ENCODE data around the gene WDR59. TPM values are rescaled to one million over a fixed set of nuclear protein-coding genes. Genes with fewer than 3 reads are reported as not detected.
A peak's percentile ranks its signal among the peaks of the same experiment; 100 is the strongest.
"Not testable (repeated sequence)": the region's sequence is repeated elsewhere in the genome, so short reads cannot be mapped to it uniquely, and the experiment has no call there.

The WDR59 gene
- total RNA-seq, 4 donors from 2014 or later: 29.1 to 112 (median 42.6) TPM

GRCh38 chr16:75014318-75014717 lies 29.4 kb upstream of the WDR59 start:
- in situ Hi-C loops (cut with MboI; ENCODE audit: low pct_ligation_motif_present in 1 of 4, low pct_unique_long_range_greater_than_20kb in 1 of 4, low sequenced_read_pairs in 3 of 4): no loop called here
- no peak overlapping the region for H3K27ac ChIP-seq

DNA sequence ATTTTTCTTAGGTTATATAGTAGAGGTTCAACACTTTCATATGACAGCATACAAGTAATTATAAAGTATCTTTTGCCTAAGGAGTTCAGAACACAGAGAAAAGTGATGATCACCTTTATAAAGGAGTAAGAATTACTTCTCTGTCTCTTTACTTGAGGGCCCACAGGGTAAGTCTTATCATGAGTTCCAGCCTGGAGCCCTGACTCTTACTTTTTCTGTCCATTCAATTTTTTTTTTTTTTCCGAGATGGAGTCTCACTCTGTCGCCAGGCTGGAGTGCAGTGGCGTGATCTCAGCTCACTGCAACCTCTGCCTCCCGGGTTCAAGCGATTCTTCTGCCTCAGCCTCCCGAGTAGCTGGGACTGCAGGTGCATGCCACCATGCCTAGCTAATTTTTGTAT lies 28.2 kb upstream of the WDR59 start:
- H3K36me3 ChIP-seq; intact Hi-C loops (cut with DNase I; ENCODE audit: low total_unique reads); in situ Hi-C loops (cut with MboI; ENCODE audit: low pct_ligation_motif_present in 1 of 4, low pct_unique_long_range_greater_than_20kb in 1 of 4, low sequenced_read_pairs in 3 of 4); DNase-seq; H3K4me3 ChIP-seq; H3K27me3 ChIP-seq; H3K9me3 ChIP-seq: not testable (repeated sequence)
- 91 to 92% methylated on average over 6 of the region's 6 CpGs for WGBS, 2 donors (ENCODE audit: low coverage in 1 of 2)
- H3K27ac ChIP-seq: peak overlapping the region; percentile 62 to 77 (median 76)
- peaks cover 3 to 41% (median 24%) of the 10 kb centered on the region in 4 donors for H3K4me1 ChIP-seq

More at GRCh38 chr16:75014318-75014717, 29.4 kb upstream of the WDR59 start:
- no peak for DNase-seq
- intact Hi-C loops (cut with DNase I; ENCODE audit: low total_unique reads): no loop called here
- H3K4me1 ChIP-seq: peaks cover 3 to 47% (median 24%) of the 10 kb centered on the region in 4 donors
- WGBS, 2 donors (ENCODE audit: low coverage in 1 of 2): 93 to 100% methylated on average over 2 of the region's 2 CpGs
- TF ChIP-seq, protein P1, sequence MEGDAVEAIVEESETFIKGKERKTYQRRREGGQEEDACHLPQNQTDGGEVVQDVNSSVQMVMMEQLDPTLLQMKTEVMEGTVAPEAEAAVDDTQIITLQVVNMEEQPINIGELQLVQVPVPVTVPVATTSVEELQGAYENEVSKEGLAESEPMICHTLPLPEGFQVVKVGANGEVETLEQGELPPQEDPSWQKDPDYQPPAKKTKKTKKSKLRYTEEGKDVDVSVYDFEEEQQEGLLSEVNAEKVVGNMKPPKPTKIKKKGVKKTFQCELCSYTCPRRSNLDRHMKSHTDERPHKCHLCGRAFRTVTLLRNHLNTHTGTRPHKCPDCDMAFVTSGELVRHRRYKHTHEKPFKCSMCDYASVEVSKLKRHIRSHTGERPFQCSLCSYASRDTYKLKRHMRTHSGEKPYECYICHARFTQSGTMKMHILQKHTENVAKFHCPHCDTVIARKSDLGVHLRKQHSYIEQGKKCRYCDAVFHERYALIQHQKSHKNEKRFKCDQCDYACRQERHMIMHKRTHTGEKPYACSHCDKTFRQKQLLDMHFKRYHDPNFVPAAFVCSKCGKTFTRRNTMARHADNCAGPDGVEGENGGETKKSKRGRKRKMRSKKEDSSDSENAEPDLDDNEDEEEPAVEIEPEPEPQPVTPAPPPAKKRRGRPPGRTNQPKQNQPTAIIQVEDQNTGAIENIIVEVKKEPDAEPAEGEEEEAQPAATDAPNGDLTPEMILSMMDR (IDR thresholded peaks at IDR 0.05): no peak
- TF ChIP-seq EP300 (IDR thresholded peaks at IDR 0.05; ENCODE audit: low read depth) (no peak), POLR2A (IDR thresholded peaks at IDR 0.05) (no peak), POLR2AphosphoS5 (IDR thresholded peaks at IDR 0.05) (no peak)
- H3K36me3 ChIP-seq: no peaks in the 10 kb centered on the region
- no peaks in the 10 kb centered on the region for H3K27me3 ChIP-seq
- no peak overlapping the region for H3K4me3 ChIP-seq
- H3K9me3 ChIP-seq: no peaks in the 10 kb centered on the region

DNA sequence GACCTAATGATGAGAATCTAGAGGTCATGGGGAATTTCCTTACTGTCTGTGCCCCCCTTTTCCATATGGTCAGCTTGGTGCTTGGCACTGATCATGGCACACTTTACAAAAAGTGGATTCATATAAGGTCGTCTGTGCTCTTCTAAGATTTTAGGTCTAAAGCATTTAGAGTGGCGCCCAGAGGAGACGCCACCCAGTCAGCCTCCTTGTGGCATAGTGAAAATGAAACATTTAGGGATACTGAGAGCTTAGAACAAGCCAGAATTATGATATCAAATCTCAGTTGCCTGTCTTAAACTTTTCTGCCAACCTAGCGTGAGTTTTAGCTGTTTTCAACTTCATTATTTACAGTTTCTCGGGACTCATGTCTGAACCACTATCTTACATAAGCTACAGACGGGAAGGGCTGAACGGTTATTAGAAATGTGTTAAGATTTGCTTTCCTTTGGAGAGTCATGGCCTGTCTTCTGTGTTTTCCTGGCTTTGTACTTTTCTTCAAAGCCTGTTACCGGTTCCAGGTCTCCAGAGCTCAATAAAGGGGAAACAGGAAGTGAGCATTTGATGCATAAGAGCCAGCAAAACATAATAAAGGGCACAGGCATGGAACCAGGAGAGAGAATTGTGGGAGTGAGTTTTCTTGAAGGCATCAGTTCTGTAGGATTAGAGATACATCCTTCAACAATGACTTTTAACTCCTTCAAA lies 27.6 kb upstream of the WDR59 start:
- 48 to 76% methylated on average over 2 to 8 of the region's 8 CpGs for WGBS, 2 donors (ENCODE audit: low coverage in 1 of 2)
- peaks cover 3 to 35% (median 24%) of the 10 kb centered on the region in 4 donors for H3K4me1 ChIP-seq
- intact Hi-C loops (cut with DNase I; ENCODE audit: low total_unique reads) (no loop called here), in situ Hi-C loops (cut with MboI; ENCODE audit: low pct_ligation_motif_present in 1 of 4, low pct_unique_long_range_greater_than_20kb in 1 of 4, low sequenced_read_pairs in 3 of 4) (no loop called here)
- peak overlapping the region; percentile 62 to 77 (median 76) for H3K27ac ChIP-seq
- H3K9me3 ChIP-seq: no peaks in the 10 kb centered on the region
- TF ChIP-seq POLR2A (IDR thresholded peaks at IDR 0.05): no peak
- no peak for TF ChIP-seq EP300 (IDR thresholded peaks at IDR 0.05; ENCODE audit: low read depth)
- TF ChIP-seq POLR2AphosphoS5 (IDR thresholded peaks at IDR 0.05): no peak
- TF ChIP-seq, protein P1 (IDR thresholded peaks at IDR 0.05): no peak
- H3K4me3 ChIP-seq: no peak overlapping the region
- H3K36me3 ChIP-seq: no peaks in the 10 kb centered on the region
- H3K27me3 ChIP-seq: no peaks in the 10 kb centered on the region
- DNase-seq: no peak

DNA sequence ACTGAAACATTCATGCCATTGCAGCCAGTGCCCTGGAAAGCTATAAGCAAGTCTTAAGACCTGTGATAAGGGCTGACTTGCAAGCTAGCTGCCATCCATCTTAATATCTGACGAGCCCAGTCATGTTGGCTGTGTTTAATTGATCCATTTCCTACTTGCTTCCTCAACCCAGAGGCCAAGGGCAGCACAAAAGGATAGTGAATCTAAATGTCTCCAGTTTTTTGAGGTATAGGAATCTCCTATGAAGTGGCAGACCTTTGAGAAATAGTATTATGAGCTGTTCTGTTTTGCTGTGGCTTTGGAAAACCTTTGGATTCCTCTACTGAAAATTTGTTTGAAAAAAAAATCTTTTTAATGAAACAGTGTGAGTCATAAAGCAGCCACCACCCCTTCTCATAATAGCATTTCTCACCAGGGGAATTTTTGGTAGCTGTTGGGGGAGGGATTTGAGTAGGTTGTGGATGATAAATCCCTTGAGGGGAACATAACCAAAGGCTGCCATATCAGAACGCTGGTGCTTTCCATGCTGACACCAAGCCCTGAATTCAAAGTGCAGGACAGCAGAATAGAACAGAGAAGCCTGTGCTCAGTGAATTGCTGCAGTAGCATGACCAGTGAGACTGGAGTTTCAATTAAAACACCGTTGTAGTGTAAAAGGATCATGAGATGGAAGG lies 26.8 kb upstream of the WDR59 start:
- TF ChIP-seq, protein P1 (IDR thresholded peaks at IDR 0.05): no peak
- TF ChIP-seq POLR2AphosphoS5 (IDR thresholded peaks at IDR 0.05) (peak in 1 of 3 donors; percentile 14), POLR2A (IDR thresholded peaks at IDR 0.05) (no peak), EP300 (IDR thresholded peaks at IDR 0.05; ENCODE audit: low read depth) (no peak)
- DNase-seq: no peak
- H3K4me1 ChIP-seq: peaks cover 3 to 29% (median 23%) of the 10 kb centered on the region in 4 donors

More for the DNA sequence above, 26.8 kb upstream of the WDR59 start:
- 44 to 51% methylated on average over 2 to 3 of the region's 3 CpGs for WGBS, 2 donors (ENCODE audit: low coverage in 1 of 2)
- Histone ChIP-seq H3K27me3 (no peaks in the 10 kb centered on the region), H3K4me3 (no peak overlapping the region), H3K27ac (peak overlapping the region; percentile 62 to 77 (median 76)), H3K36me3 (no peaks in the 10 kb centered on the region), H3K9me3 (no peaks in the 10 kb centered on the region)
- in situ Hi-C loops (cut with MboI; ENCODE audit: low pct_ligation_motif_present in 1 of 4, low pct_unique_long_range_greater_than_20kb in 1 of 4, low sequenced_read_pairs in 3 of 4) (no loop called here), intact Hi-C loops (cut with DNase I; ENCODE audit: low total_unique reads) (no loop called here)

Measured in transverse colon (tissue), 4 donors.